Astrocyte of the cerebellum (primary cell): ENCODE results near the gene PTPRM.
A peak's percentile ranks its signal among the peaks of the same experiment; 100 is the strongest.

ENCODE experiments used
- DNase-seq: peaks from one replicate; pipeline ENCODE4 v3.0.0-alpha.2; 2011; ENCODE audit warnings: low read depth
- H3K4me3 ChIP-seq: 2 replicates; pipeline ENCODE4 v1.5.1; 2011; ENCODE audit warnings: mild to moderate bottlenecking, low read depth, low read length, moderate library complexity
- in situ Hi-C: cut with HindIII; loops from 2 replicates; pipeline ENCODE4 v1.10.0; 2017; ENCODE audit warnings: low sequenced_read_pairs
- TF ChIP-seq, protein P1 (sequence below): IDR thresholded peaks from 2 replicates; pipeline ENCODE4 v1.5.1; 2012; ENCODE audit warnings: low read length, low read depth, moderate library complexity, mild to moderate bottlenecking; ENCODE audit errors: missing control alignments

The PTPRM gene

DNA sequence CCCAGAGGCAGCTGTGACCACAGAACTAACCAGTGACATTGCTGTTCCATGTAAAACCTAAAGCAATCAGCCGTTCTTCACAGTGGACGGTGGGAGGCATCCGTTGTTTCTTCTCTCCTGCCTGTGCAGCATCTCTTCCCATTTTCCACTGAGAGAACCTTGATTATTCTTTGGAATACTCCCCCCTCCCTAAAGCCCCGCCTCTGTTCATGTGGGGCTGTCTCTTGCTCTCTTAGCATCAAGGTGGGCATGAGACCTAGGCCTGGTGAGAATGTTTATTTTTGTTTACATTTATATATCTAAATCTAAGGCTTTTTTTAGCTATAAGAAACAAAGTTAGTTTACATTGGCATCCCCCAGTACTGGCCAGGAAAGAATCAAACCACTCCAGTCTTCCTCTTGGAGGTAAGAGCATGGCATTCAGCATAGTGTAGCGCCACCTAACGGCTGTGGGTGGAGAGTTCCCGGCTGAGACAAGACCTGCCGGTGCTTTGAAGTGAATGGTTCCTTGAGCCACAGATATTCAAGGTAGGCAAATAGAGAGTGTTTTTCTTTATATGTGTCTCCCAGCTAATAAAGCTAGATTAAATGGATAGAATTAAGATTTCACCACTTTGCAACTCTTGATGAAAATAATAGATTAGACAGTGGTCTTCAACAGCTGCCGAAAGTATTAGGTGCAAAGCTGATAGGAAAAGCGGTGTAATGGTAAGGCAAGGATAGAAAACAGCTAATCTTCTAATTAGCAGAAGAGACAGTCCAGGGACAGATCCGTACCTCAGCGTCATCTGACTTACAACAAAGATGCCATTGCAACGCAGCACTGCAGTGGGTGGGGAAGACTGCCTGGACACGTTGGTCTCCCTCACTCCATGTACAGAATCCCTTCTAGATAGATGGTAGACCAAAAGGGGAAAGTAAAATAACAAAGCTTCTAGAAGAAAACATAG lies 822.5 kb downstream of the PTPRM start:
- peak; percentile 74 for DNase-seq
- in situ Hi-C loops: no loop called here
- no peak overlapping the region for H3K4me3 ChIP-seq
- TF ChIP-seq, protein P1, sequence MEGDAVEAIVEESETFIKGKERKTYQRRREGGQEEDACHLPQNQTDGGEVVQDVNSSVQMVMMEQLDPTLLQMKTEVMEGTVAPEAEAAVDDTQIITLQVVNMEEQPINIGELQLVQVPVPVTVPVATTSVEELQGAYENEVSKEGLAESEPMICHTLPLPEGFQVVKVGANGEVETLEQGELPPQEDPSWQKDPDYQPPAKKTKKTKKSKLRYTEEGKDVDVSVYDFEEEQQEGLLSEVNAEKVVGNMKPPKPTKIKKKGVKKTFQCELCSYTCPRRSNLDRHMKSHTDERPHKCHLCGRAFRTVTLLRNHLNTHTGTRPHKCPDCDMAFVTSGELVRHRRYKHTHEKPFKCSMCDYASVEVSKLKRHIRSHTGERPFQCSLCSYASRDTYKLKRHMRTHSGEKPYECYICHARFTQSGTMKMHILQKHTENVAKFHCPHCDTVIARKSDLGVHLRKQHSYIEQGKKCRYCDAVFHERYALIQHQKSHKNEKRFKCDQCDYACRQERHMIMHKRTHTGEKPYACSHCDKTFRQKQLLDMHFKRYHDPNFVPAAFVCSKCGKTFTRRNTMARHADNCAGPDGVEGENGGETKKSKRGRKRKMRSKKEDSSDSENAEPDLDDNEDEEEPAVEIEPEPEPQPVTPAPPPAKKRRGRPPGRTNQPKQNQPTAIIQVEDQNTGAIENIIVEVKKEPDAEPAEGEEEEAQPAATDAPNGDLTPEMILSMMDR: peak; percentile 87

DNA sequence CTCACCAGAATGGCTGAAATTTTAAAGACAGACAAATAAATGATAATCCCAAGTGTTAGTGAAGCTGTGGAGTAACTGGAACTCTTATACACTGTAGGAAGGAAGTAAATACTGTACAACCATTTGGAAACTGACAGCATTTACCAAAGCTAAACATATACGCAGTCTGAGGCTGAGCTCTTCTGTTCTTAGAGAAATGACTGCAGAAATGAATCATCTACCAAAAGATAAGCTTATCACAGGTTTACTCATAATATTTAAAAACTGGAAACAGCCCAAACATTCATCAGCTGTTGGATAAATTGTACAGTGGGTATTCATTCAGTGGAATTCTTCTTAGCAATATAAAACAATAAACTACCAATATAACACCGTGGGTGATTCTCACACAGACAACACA lies 824.0 kb downstream of the PTPRM start:
- DNase-seq: no peak
- TF ChIP-seq, protein P1: no peak
- in situ Hi-C loops: no loop called here
- H3K4me3 ChIP-seq: no peak overlapping the region

DNA sequence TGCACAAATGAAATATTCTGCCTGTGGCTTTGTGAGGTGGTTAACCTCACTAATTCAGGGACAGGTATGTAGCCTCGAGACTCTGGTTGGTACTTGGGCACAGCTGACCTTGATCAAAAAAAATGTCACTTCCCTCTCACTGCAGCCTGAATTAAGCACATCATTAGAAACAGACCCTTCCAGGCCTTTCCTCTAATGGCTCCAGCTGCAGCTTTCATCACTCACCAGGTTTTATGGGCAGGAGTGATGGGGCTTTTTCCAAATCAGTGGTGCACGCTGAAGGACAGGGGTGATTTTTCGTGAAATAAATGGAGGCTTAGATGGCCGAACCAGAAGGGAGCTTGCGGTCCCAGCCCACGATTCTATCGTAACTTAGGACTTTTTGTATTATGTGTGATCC lies 829.1 kb downstream of the PTPRM start:
- TF ChIP-seq, protein P1: no peak
- no peak for DNase-seq
- no peak overlapping the region for H3K4me3 ChIP-seq
- in situ Hi-C loops: no loop called here

DNA sequence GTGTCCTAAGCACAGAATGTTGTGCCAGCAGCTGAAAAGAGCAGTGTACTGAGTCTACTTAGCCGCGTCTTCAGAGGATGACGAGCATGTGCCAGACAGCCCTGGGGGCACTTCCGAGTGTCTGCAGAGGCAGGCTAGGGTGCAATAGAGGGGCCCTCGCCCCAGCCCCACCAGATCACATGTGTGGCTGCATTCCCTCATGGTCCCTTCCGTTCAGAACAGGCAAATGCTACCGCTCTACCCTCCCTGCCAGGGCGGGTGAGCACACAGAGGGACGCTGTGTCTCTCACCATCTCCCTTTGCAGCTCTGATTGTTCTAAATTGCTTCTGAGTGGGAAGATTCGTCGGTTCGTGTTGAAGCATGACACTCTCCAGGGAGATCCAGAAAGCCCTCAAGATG lies 829.9 kb downstream of the PTPRM start:
- H3K4me3 ChIP-seq: no peak overlapping the region
- in situ Hi-C loops: no loop called here
- TF ChIP-seq, protein P1: no peak
- DNase-seq: no peak

DNA sequence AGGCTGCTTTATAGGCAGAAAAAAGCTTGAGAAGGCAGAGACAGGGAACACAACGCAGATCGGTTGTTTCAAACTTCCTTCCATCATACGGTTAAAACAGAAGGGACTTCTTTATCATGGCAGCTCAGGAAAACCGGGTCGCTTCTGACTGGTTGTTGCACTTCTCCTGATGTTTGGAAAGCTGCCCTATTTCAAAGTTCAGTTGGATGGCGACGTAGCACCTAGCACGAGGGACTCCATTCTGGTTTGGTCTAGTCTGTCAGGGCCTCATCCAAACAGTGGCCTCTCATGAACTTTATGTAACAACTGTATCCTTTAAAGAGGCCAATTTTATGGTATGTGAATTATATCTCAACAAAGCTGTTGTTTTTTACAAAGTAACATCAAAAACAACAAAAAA lies 832.0 kb downstream of the PTPRM start:
- TF ChIP-seq, protein P1: no peak

DNA sequence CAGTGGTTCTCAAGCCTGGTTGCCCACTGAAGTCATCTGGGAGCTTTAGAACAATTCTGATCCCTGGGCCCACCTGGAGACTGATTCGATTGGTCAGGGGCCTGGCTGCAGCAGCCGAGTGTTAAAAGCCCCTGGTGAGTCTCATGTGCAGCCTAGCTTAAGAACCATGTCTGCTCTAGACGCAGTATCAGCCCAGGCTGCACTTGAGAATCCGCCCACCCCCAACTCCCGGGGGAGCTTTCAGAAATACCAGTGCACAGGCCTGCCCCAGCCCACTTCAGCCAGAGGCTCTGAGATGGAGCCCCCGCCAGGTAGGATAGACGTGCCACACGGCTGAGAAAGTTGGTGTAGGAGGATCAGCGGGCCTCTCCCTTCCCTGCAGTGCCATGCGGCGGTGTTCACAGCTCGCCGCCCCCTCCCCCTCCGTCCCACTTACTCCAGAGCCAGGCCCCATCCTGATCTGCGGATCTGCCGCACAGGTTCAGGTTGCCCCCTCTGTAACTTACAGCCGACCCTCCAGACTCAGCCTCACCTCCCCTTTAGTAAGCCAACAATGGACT lies 833.2 kb downstream of the PTPRM start:
- in situ Hi-C loops: no loop called here
- DNase-seq: no peak
- TF ChIP-seq, protein P1: no peak
- H3K4me3 ChIP-seq: no peak overlapping the region

More for the DNA sequence above, 832.0 kb downstream of the PTPRM start:
- no peak overlapping the region for H3K4me3 ChIP-seq
- DNase-seq: no peak
- in situ Hi-C loops: no loop called here
